Fibroblast of skin of abdomen (primary cell): Measurements from ENCODE around the gene PDXK.
A peak's percentile ranks its signal among the peaks of the same experiment; 100 is the strongest.

Experiments
- DNase-seq: peaks from one replicate; pipeline ENCODE4 v3.0.0-alpha.2; 2013

PDXK gene

GRCh38 chr21:43764576-43765495 lies 45.9 kb downstream of the PDXK start:
- DNase-seq, result no peak

- DNase-seq, result no peak
Measured at GRCh38 chr21:43766734-43767497, 48.0 kb downstream of the PDXK start.

GRCh38 chr21:43767498-43767983 lies 48.6 kb downstream of the PDXK start:
- no peak for DNase-seq

- peak; percentile 66 for DNase-seq
Measured at GRCh38 chr21:43767984-43768867, 49.3 kb downstream of the PDXK start.

GRCh38 chr21:43768868-43769167 lies 49.9 kb downstream of the PDXK start:
- no peak for DNase-seq

- DNase-seq, result no peak
Measured at GRCh38 chr21:43769325-43769958, 50.5 kb downstream of the PDXK start.

- DNase-seq, result no peak
Measured at GRCh38 chr21:43770066-43770655, 51.2 kb downstream of the PDXK start.

GRCh38 chr21:43771199-43771675 lies 52.3 kb downstream of the PDXK start:
- DNase-seq, result no peak

- no peak for DNase-seq
Measured at GRCh38 chr21:43771698-43772424, 52.9 kb downstream of the PDXK start.

- no peak for DNase-seq
Measured at GRCh38 chr21:43772425-43772821, 53.5 kb downstream of the PDXK start.

- no peak for DNase-seq
Measured at GRCh38 chr21:43774163-43774562, 55.2 kb downstream of the PDXK start.

GRCh38 chr21:43775190-43775589 lies 56.3 kb downstream of the PDXK start:
- no peak for DNase-seq

GRCh38 chr21:43775795-43776430 lies 57.0 kb downstream of the PDXK start, which contains the start of gene CSTB:
TSS of gene CSTB (minus strand) at chr21:43776308. CDS start at chr21:43776269, 39 bp downstream.
- DNase-seq, result peak; percentile 60

GRCh38 chr21:43777953-43778352 lies 59.0 kb downstream of the PDXK start:
- DNase-seq, result no peak

- no peak for DNase-seq
Measured at GRCh38 chr21:43778469-43779335, 59.8 kb downstream of the PDXK start.

GRCh38 chr21:43779660-43780059 lies 60.7 kb downstream of the PDXK start:
- DNase-seq, result no peak

- no peak for DNase-seq
Measured at GRCh38 chr21:43781846-43782245, 62.9 kb downstream of the PDXK start.

- no peak for DNase-seq
Measured at GRCh38 chr21:43782431-43783097, 63.6 kb downstream of the PDXK start.
